Measurements from ENCODE around the gene RFXANK.

DNA sequence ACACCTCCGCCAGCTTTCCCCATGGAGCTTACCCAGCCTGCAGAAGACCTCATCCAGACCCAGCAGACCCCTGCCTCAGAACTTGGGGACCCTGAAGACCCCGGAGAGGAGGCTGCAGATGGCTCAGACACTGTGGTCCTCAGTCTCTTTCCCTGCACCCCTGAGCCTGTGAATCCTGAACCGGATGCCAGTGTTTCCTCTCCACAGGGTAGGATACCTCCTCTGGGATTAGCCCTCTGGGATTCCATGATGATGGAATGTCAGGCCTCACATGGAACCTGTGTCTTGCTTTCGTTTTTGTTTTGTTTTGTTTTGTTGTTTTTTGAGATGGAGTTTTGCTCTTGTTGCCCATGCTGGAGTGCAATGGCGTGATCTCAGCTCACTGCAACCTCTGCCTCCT lies 1.9 kb downstream of the RFXANK start:
- TF ChIP-seq, protein P1, sequence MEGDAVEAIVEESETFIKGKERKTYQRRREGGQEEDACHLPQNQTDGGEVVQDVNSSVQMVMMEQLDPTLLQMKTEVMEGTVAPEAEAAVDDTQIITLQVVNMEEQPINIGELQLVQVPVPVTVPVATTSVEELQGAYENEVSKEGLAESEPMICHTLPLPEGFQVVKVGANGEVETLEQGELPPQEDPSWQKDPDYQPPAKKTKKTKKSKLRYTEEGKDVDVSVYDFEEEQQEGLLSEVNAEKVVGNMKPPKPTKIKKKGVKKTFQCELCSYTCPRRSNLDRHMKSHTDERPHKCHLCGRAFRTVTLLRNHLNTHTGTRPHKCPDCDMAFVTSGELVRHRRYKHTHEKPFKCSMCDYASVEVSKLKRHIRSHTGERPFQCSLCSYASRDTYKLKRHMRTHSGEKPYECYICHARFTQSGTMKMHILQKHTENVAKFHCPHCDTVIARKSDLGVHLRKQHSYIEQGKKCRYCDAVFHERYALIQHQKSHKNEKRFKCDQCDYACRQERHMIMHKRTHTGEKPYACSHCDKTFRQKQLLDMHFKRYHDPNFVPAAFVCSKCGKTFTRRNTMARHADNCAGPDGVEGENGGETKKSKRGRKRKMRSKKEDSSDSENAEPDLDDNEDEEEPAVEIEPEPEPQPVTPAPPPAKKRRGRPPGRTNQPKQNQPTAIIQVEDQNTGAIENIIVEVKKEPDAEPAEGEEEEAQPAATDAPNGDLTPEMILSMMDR (conservative IDR thresholded peaks at IDR 0.05; ENCODE audit: low read length): no peak
- TF ChIP-seq EZH2phosphoT487 (IDR thresholded peaks at IDR 0.05; ENCODE audit: borderline replicate concordance): no peak

Measured in Loucy (cell line).